HG03103 (cell line): ENCODE data around the gene ELF2.
A peak's percentile ranks its signal among the peaks of the same experiment; 100 is the strongest.
"Not testable (repeated sequence)": the region's sequence is repeated elsewhere in the genome, so short reads cannot be mapped to it uniquely, and the experiment has no call there.

Experiments
- ATAC-seq: cut with Tn5 transposase; IDR thresholded peaks from one replicate; pipeline ENCODE4 v1.9.1; 2021; ENCODE audit warnings: low read depth; ENCODE audit not compliant: unreplicated experiment

ELF2 gene

GRCh38 chr4:139083607-139083955 is 93.4 kb downstream of the ELF2 start:
- ATAC-seq, result peak; percentile 18

- peak; percentile 88 for ATAC-seq
Observed at GRCh38 chr4:139082750-139083606, 94.0 kb downstream of the ELF2 start.

GRCh38 chr4:139078926-139079325 is 98.1 kb downstream of the ELF2 start:
- ATAC-seq, result no peak

- no peak for ATAC-seq
Observed at GRCh38 chr4:139077567-139078355, 99.3 kb downstream of the ELF2 start.

- no peak for ATAC-seq
Observed at GRCh38 chr4:139076016-139076744, 100.8 kb downstream of the ELF2 start.

- no peak for ATAC-seq
Observed at GRCh38 chr4:139060591-139060990, 116.4 kb downstream of the ELF2 start.

- not testable (repeated sequence) for ATAC-seq
Observed at GRCh38 chr4:139059026-139059425, 118.0 kb downstream of the ELF2 start.

GRCh38 chr4:139054791-139055505 is 122.1 kb downstream of the ELF2 start:
- no peak for ATAC-seq

GRCh38 chr4:139053909-139054308 is 123.1 kb downstream of the ELF2 start:
- no peak for ATAC-seq

GRCh38 chr4:139050446-139050845 is 126.6 kb downstream of the ELF2 start:
- no peak for ATAC-seq

GRCh38 chr4:139048026-139048425 is 129.0 kb downstream of the ELF2 start:
- no peak for ATAC-seq

GRCh38 chr4:139044291-139044690 is 132.7 kb downstream of the ELF2 start:
- ATAC-seq, result no peak

GRCh38 chr4:139042981-139043460 is 134.0 kb downstream of the ELF2 start:
- no peak for ATAC-seq

GRCh38 chr4:139038874-139039443 is 138.1 kb downstream of the ELF2 start:
- no peak for ATAC-seq

GRCh38 chr4:139036885-139037284 is 140.1 kb downstream of the ELF2 start:
- no peak for ATAC-seq

- no peak for ATAC-seq
Observed at GRCh38 chr4:139035650-139036049, 141.4 kb downstream of the ELF2 start.

GRCh38 chr4:139030614-139031235 is 146.3 kb downstream of the ELF2 start:
- peak; percentile 80 for ATAC-seq

GRCh38 chr4:139029866-139030363 is 147.1 kb downstream of the ELF2 start:
- not testable (repeated sequence) for ATAC-seq

- no peak for ATAC-seq
Observed at GRCh38 chr4:139028191-139028661, 148.8 kb downstream of the ELF2 start.
